Inferior parietal cortex (tissue), 1 donor: ENCODE data around the gene TCF4.

Experiments
- DNase-seq: peaks from one replicate; pipeline ENCODE4 v3.0.0-alpha.2; 2016; ENCODE audit errors: extremely low spot score

Gene TCF4

GRCh38 chr18:55323051-55323994, 264.7 kb downstream of the TCF4 start:
- no peak for DNase-seq

- DNase-seq = peak; percentile 92
Measured at GRCh38 chr18:55322178-55322735, 265.7 kb downstream of the TCF4 start.

GRCh38 chr18:55321265-55322177, 266.5 kb downstream of the TCF4 start:
- DNase-seq = peak; percentile 86

- DNase-seq = no peak
Measured at GRCh38 chr18:55320424-55321264, 267.3 kb downstream of the TCF4 start.

- DNase-seq = no peak
Measured at GRCh38 chr18:55319459-55320193, 268.4 kb downstream of the TCF4 start.

GRCh38 chr18:55318951-55319441, 269.0 kb downstream of the TCF4 start:
- DNase-seq = no peak

- no peak for DNase-seq
Measured at GRCh38 chr18:55317864-55318263, 270.1 kb downstream of the TCF4 start.

- DNase-seq = no peak
Measured at GRCh38 chr18:55317324-55317723, 270.7 kb downstream of the TCF4 start.

- DNase-seq = no peak
Measured at GRCh38 chr18:55316486-55317184, 271.4 kb downstream of the TCF4 start.

- no peak for DNase-seq
Measured at GRCh38 chr18:55314615-55315237, 273.3 kb downstream of the TCF4 start.

- no peak for DNase-seq
Measured at GRCh38 chr18:55314031-55314430, 274.0 kb downstream of the TCF4 start.

GRCh38 chr18:55310863-55311262, 277.1 kb downstream of the TCF4 start:
- DNase-seq = no peak

- no peak for DNase-seq
Measured at GRCh38 chr18:55310044-55310676, 277.8 kb downstream of the TCF4 start.

GRCh38 chr18:55309249-55309648, 278.7 kb downstream of the TCF4 start:
- DNase-seq = no peak

GRCh38 chr18:55307505-55307904, 280.5 kb downstream of the TCF4 start:
- no peak for DNase-seq

- DNase-seq = no peak
Measured at GRCh38 chr18:55306359-55307024, 281.5 kb downstream of the TCF4 start.

GRCh38 chr18:55302167-55302833, 285.7 kb downstream of the TCF4 start:
- no peak for DNase-seq

- DNase-seq = no peak
Measured at GRCh38 chr18:55301824-55302166, 286.2 kb downstream of the TCF4 start.
